Measurements from ENCODE around the gene MYH9.

- no peak for TF ChIP-seq CTCF (IDR thresholded peaks at IDR 0.05)
- TF ChIP-seq POLR2A (IDR thresholded peaks at IDR 0.05), result no peak
Measured at GRCh38 chr22:36323855-36324331, 63.9 kb downstream of the MYH9 start.

Data from esophagus squamous epithelium (tissue), 4 donors.